ENCODE measurements around the gene LCA5L. TPM values are rescaled to one million over a fixed set of nuclear protein-coding genes. Genes with fewer than 3 reads are reported as not detected.

The LCA5L gene
- total RNA-seq: 1 to 10 TPM; 2.3 to 7.9 (median 4.9) TPM

- H3K27me3 ChIP-seq: no peaks in the 10 kb centered on the region
- peak within 1 kb of the TSS; percentile 85 to 94 (median 92) for H3K27ac ChIP-seq
- intact Hi-C loops (cut with DNase I; ENCODE audit: low total_unique reads) (loop anchor here (2.0 kb wide), 1 partner anchor 65 kb away; a partner anchor contains a TSS), in situ Hi-C loops (cut with MboI; ENCODE audit: low sequenced_read_pairs in 4 of 4) (no loop called here)
- no peaks in the 10 kb centered on the region for H3K9me3 ChIP-seq
- H3K4me1 ChIP-seq: peaks cover 9 to 14% of the 10 kb centered on the region in 2 donors
- peak; percentile 85 to 93 for TF ChIP-seq POLR2A (IDR thresholded peaks at IDR 0.05)
- TF ChIP-seq CTCF (IDR thresholded peaks at IDR 0.05 in 4 of 5, conservative IDR thresholded peaks at IDR 0.05 in 1 of 5): no peak
- ATAC-seq: peak; percentile 90 to 92
- peak; percentile 83 to 88 for DNase-seq
- no peaks in the 10 kb centered on the region for H3K36me3 ChIP-seq
- peak within 1 kb of the TSS; percentile 81 to 100 (median 86) for H3K4me3 ChIP-seq
These were observed at the start of gene LCA5L for GRCh38 chr21:39445321-39446269. Gene LCA5L, minus strand, starts transcription at chr21:39445778. Its CDS starts 17,285 bp downstream, at chr21:39428493.

GRCh38 chr21:39489380-39489924 is 43.9 kb upstream of the LCA5L start:
- no peaks in the 10 kb centered on the region for H3K36me3 ChIP-seq
- H3K27me3 ChIP-seq: no peaks in the 10 kb centered on the region
- no peaks in the 10 kb centered on the region for H3K9me3 ChIP-seq
- H3K4me3 ChIP-seq: no peak overlapping the region
- DNase-seq (no peak), ATAC-seq (no peak)
- H3K27ac ChIP-seq: peak overlapping the region; percentile 27 to 62 (median 42)
- in situ Hi-C loops (cut with MboI; ENCODE audit: low sequenced_read_pairs in 4 of 4): no loop called here
- TF ChIP-seq CTCF (IDR thresholded peaks at IDR 0.05 in 4 of 5, conservative IDR thresholded peaks at IDR 0.05 in 1 of 5): no peak
- TF ChIP-seq POLR2A (IDR thresholded peaks at IDR 0.05): no peak
- peaks cover 15 to 23% of the 10 kb centered on the region in 2 donors for H3K4me1 ChIP-seq
- intact Hi-C loops (cut with DNase I; ENCODE audit: low total_unique reads): no loop called here

- intact Hi-C loops (cut with DNase I; ENCODE audit: low total_unique reads) (no loop called here), in situ Hi-C loops (cut with MboI; ENCODE audit: low sequenced_read_pairs in 4 of 4) (no loop called here)
- Histone ChIP-seq H3K9me3 (no peaks in the 10 kb centered on the region), H3K4me1 (peaks cover 56 to 57% of the 10 kb centered on the region in 2 donors), H3K27me3 (no peaks in the 10 kb centered on the region), H3K36me3 (no peaks in the 10 kb centered on the region), H3K27ac (peak overlapping the region; percentile 79 to 89 (median 85)), H3K4me3 (no peak overlapping the region)
- TF ChIP-seq CTCF (IDR thresholded peaks at IDR 0.05 in 4 of 5, conservative IDR thresholded peaks at IDR 0.05 in 1 of 5): no peak
- no peak for TF ChIP-seq POLR2A (IDR thresholded peaks at IDR 0.05)
- DNase-seq (peak in 1 of 2 donors; percentile 66), ATAC-seq (peak; percentile 62 to 95)
These were observed 39.2 kb upstream of the LCA5L start for GRCh38 chr21:39484711-39485276.

- no peak overlapping the region for H3K4me3 ChIP-seq
- H3K4me1 ChIP-seq: peaks cover 48 to 50% of the 10 kb centered on the region in 2 donors
- in situ Hi-C loops (cut with MboI; ENCODE audit: low sequenced_read_pairs in 4 of 4) (no loop called here), intact Hi-C loops (cut with DNase I; ENCODE audit: low total_unique reads) (no loop called here)
- TF ChIP-seq POLR2A (IDR thresholded peaks at IDR 0.05): no peak
- no peak for TF ChIP-seq CTCF (IDR thresholded peaks at IDR 0.05 in 4 of 5, conservative IDR thresholded peaks at IDR 0.05 in 1 of 5)
- no peaks in the 10 kb centered on the region for H3K36me3 ChIP-seq
- DNase-seq: no peak
- no peaks in the 10 kb centered on the region for H3K9me3 ChIP-seq
- no peaks in the 10 kb centered on the region for H3K27me3 ChIP-seq
- peak; percentile 20 to 24 for ATAC-seq
- peak overlapping the region; percentile 79 to 89 (median 85) for H3K27ac ChIP-seq
These were observed 38.3 kb upstream of the LCA5L start for GRCh38 chr21:39483917-39484316.

Data from gastrocnemius medialis (tissue), 4 donors.